ENCODE data around the gene PPEF2. TPM values are rescaled to one million over a fixed set of nuclear protein-coding genes. Genes with fewer than 3 reads are reported as not detected.

The PPEF2 gene
- total RNA-seq, 2 experiments from 2014 or later = 0.49 to 0.56 TPM

GRCh38 chr4:75881476-75881875, 20.8 kb downstream of the PPEF2 start:
- no peak overlapping the region for H3K4me3 ChIP-seq (ENCODE audit: low read length)
- peaks cover 10% of the 10 kb centered on the region for H3K27me3 Mint-ChIP-seq
- H3K36me3 Mint-ChIP-seq (ENCODE audit: low read depth) = no peaks in the 10 kb centered on the region
- no peaks in the 10 kb centered on the region for H3K4me1 ChIP-seq (ENCODE audit: insufficient read depth, low read length)
- ChIA-PET POLR2A (no interaction called here), CTCF (no interaction called here)
- H3K27ac Mint-ChIP-seq = no peak overlapping the region
- no peaks in the 10 kb centered on the region for H3K9me3 Mint-ChIP-seq
- DNase-seq = no peak
- H3K27me3 ChIP-seq (ENCODE audit: control insufficient read depth in 1 of 2, insufficient read depth in 2 of 2, low read length in 2 of 2) = no peaks in the 10 kb centered on the region
- no peaks in the 10 kb centered on the region for H3K4me1 Mint-ChIP-seq (ENCODE audit: low read depth)
- TF ChIP-seq CTCF (IDR thresholded peaks at IDR 0.05) = no peak
- H3K27ac ChIP-seq (ENCODE audit: low read depth in 1 of 2, low read length in 2 of 2) = no peak overlapping the region
- no peaks in the 10 kb centered on the region for H3K36me3 ChIP-seq (ENCODE audit: insufficient read depth, low read length)
- no peak overlapping the region for H3K4me3 Mint-ChIP-seq
- intact Hi-C loops (cut with DNase I, micrococcal nuclease) = no loop called here
- no peaks in the 10 kb centered on the region for H3K9me3 ChIP-seq (ENCODE audit: control insufficient read depth in 1 of 2, insufficient read depth in 1 of 2, low read length in 2 of 2)
- ATAC-seq (ENCODE audit: poor library complexity) = no peak

GRCh38 chr4:75880278-75880677, 22.0 kb downstream of the PPEF2 start:
- Mint-ChIP-seq H3K4me3 (no peak overlapping the region), H3K4me1 (ENCODE audit: low read depth) (no peaks in the 10 kb centered on the region), H3K36me3 (ENCODE audit: low read depth) (no peaks in the 10 kb centered on the region), H3K27ac (no peak overlapping the region), H3K27me3 (peaks cover 10% of the 10 kb centered on the region), H3K9me3 (no peaks in the 10 kb centered on the region)
- ATAC-seq (ENCODE audit: poor library complexity) (no peak), DNase-seq (no peak)
- Histone ChIP-seq H3K27ac (ENCODE audit: low read depth in 1 of 2, low read length in 2 of 2) (no peak overlapping the region), H3K9me3 (ENCODE audit: control insufficient read depth in 1 of 2, insufficient read depth in 1 of 2, low read length in 2 of 2) (no peaks in the 10 kb centered on the region), H3K27me3 (ENCODE audit: control insufficient read depth in 1 of 2, insufficient read depth in 2 of 2, low read length in 2 of 2) (no peaks in the 10 kb centered on the region), H3K36me3 (ENCODE audit: insufficient read depth, low read length) (no peaks in the 10 kb centered on the region), H3K4me1 (ENCODE audit: insufficient read depth, low read length) (no peaks in the 10 kb centered on the region), H3K4me3 (ENCODE audit: low read length) (no peak overlapping the region)
- ChIA-PET CTCF (no interaction called here), POLR2A (no interaction called here)
- TF ChIP-seq CTCF (IDR thresholded peaks at IDR 0.05) = no peak
- intact Hi-C loops (cut with DNase I, micrococcal nuclease) = no loop called here

GRCh38 chr4:75878246-75878756, 24.0 kb downstream of the PPEF2 start:
- no peak for DNase-seq
- ChIA-PET POLR2A (no interaction called here), CTCF (no interaction called here)
- Mint-ChIP-seq H3K4me1 (ENCODE audit: low read depth) (no peaks in the 10 kb centered on the region), H3K27ac (no peak overlapping the region), H3K4me3 (no peak overlapping the region), H3K9me3 (no peaks in the 10 kb centered on the region), H3K27me3 (peaks cover 5% of the 10 kb centered on the region), H3K36me3 (ENCODE audit: low read depth) (no peaks in the 10 kb centered on the region)
- Histone ChIP-seq H3K27ac (ENCODE audit: low read depth in 1 of 2, low read length in 2 of 2) (no peak overlapping the region), H3K4me1 (ENCODE audit: insufficient read depth, low read length) (no peaks in the 10 kb centered on the region), H3K4me3 (ENCODE audit: low read length) (no peak overlapping the region), H3K27me3 (ENCODE audit: control insufficient read depth in 1 of 2, insufficient read depth in 2 of 2, low read length in 2 of 2) (no peaks in the 10 kb centered on the region), H3K9me3 (ENCODE audit: control insufficient read depth in 1 of 2, insufficient read depth in 1 of 2, low read length in 2 of 2) (no peaks in the 10 kb centered on the region), H3K36me3 (ENCODE audit: insufficient read depth, low read length) (no peaks in the 10 kb centered on the region)
- intact Hi-C loops (cut with DNase I, micrococcal nuclease) = no loop called here
- ATAC-seq (ENCODE audit: poor library complexity) = no peak
- no peak for TF ChIP-seq CTCF (IDR thresholded peaks at IDR 0.05)
